ENCODE results near the gene ALDH16A1. TPM values are rescaled to one million over a fixed set of nuclear protein-coding genes. Genes with fewer than 3 reads are reported as not detected.

Gene ALDH16A1
- total and polyA plus RNA-seq, 10 donors: 38.7 to 99.9 (median 49.9) TPM

- Histone ChIP-seq H3K4me1 (peaks cover 7 to 43% (median 26%) of the 10 kb centered on the region in 6 donors), H3K4me3 (peak overlapping the region in 2 of 8 donors; percentile 13 to 27), H3K27me3 (replicated peaks in 1 of 7) (peaks cover 9 to 100% (median 97%) of the 10 kb centered on the region in 7 donors), H3K9me3 (no peaks in the 10 kb centered on the region), H3K27ac (no peak overlapping the region), H3K36me3 (no peaks in the 10 kb centered on the region)
- intact Hi-C loops (cut with DNase I; ENCODE audit: low total_unique reads): no loop called here
- TF ChIP-seq POLR2AphosphoS5 (IDR thresholded peaks at IDR 0.05) (no peak), CTCF (IDR thresholded peaks at IDR 0.05 in 8 of 11, conservative IDR thresholded peaks at IDR 0.05 in 3 of 11) (peak in 1 of 11 experiments; percentile 20)
- WGBS, 5 donors: 9 to 11% (median 10%) methylated on average over 39 to 63 of the region's 63 CpGs
- DNase-seq: no peak
Observed at GRCh38 chr19:49432141-49433073, 20.6 kb upstream of the ALDH16A1 start.

- H3K27me3 ChIP-seq (replicated peaks in 1 of 7): peaks cover 9 to 100% (median 95%) of the 10 kb centered on the region in 7 donors
Observed at GRCh38 chr19:49433240-49433901, 19.7 kb upstream of the ALDH16A1 start.

GRCh38 chr19:49434907-49435583 is 18.0 kb upstream of the ALDH16A1 start:
- Histone ChIP-seq H3K27me3 (replicated peaks in 1 of 7) (peaks cover 13 to 100% (median 97%) of the 10 kb centered on the region in 7 donors), H3K9me3 (no peaks in the 10 kb centered on the region), H3K4me3 (no peak overlapping the region), H3K4me1 (peaks cover 0 to 29% (median 16%) of the 10 kb centered on the region in 6 donors), H3K27ac (no peak overlapping the region), H3K36me3 (no peaks in the 10 kb centered on the region)
- DNase-seq: no peak
- WGBS, 5 donors: 87 to 92% (median 90%) methylated on average over 18 of the region's 18 CpGs
- TF ChIP-seq POLR2A (IDR thresholded peaks at IDR 0.05) (no peak), POLR2AphosphoS5 (IDR thresholded peaks at IDR 0.05) (no peak)
- intact Hi-C loops (cut with DNase I; ENCODE audit: low total_unique reads): no loop called here

More at GRCh38 chr19:49433240-49433901, 19.7 kb upstream of the ALDH16A1 start:
- DNase-seq: no peak
- H3K27ac ChIP-seq: no peak overlapping the region
- H3K4me1 ChIP-seq: peaks cover under 1 to 34% (median 19%) of the 10 kb centered on the region in 6 donors
- intact Hi-C loops (cut with DNase I; ENCODE audit: low total_unique reads): no loop called here
- WGBS, 5 donors: 14 to 28% (median 16%) methylated on average over 29 to 31 of the region's 31 CpGs
- no peak overlapping the region for H3K4me3 ChIP-seq
- H3K9me3 ChIP-seq: no peaks in the 10 kb centered on the region
- no peaks in the 10 kb centered on the region for H3K36me3 ChIP-seq
- TF ChIP-seq POLR2AphosphoS5 (IDR thresholded peaks at IDR 0.05) (no peak), CTCF (IDR thresholded peaks at IDR 0.05 in 8 of 11, conservative IDR thresholded peaks at IDR 0.05 in 3 of 11) (no peak), POLR2A (IDR thresholded peaks at IDR 0.05) (no peak)

GRCh38 chr19:49435670-49436069 is 17.4 kb upstream of the ALDH16A1 start:
- no peak for DNase-seq
- Histone ChIP-seq H3K4me1 (peaks cover 0 to 29% (median 16%) of the 10 kb centered on the region in 6 donors), H3K27ac (no peak overlapping the region), H3K4me3 (no peak overlapping the region), H3K9me3 (no peaks in the 10 kb centered on the region), H3K36me3 (no peaks in the 10 kb centered on the region), H3K27me3 (replicated peaks in 1 of 7) (peaks cover 13 to 100% (median 97%) of the 10 kb centered on the region in 7 donors)
- TF ChIP-seq POLR2A (IDR thresholded peaks at IDR 0.05): no peak
- TF ChIP-seq POLR2AphosphoS5 (IDR thresholded peaks at IDR 0.05): no peak
- no peak for TF ChIP-seq CTCF (IDR thresholded peaks at IDR 0.05 in 8 of 11, conservative IDR thresholded peaks at IDR 0.05 in 3 of 11)
- 84 to 91% (median 90%) methylated on average over 10 of the region's 10 CpGs for WGBS, 5 donors
- intact Hi-C loops (cut with DNase I; ENCODE audit: low total_unique reads): no loop called here
